Skin epidermis (tissue), 12 donors: ENCODE results near the gene GPR162.

Experiments used
- H3K27ac ChIP-seq, 21 experiments: fragments of 200-600 bp; sonication (generic) in 11 of 21; one replicate each; pipeline ENCODE4 v1.5.0; 2020; ENCODE audit warnings: mild to moderate bottlenecking in 3 of 21, inconsistent platforms in 2 of 21, moderate library complexity in 2 of 21
- H3K4me3 ChIP-seq, 7 experiments: fragments of 200-600 bp; sonication (generic) in 2 of 7; one replicate each; pipeline ENCODE4 v1.5.0; 2020; ENCODE audit warnings: inconsistent platforms in 2 of 7, mild to moderate bottlenecking in 2 of 7, moderate library complexity in 1 of 7

The GPR162 gene

GRCh38 chr12:6830286-6830890 is 8.8 kb downstream of the GPR162 start:
- H3K27ac ChIP-seq, result peak overlapping the region in 1 of 21 experiments; percentile 57
- no peak overlapping the region for H3K4me3 ChIP-seq

- no peak overlapping the region for H3K27ac ChIP-seq
- no peak overlapping the region for H3K4me3 ChIP-seq
Observed at GRCh38 chr12:6830999-6831398, 9.4 kb downstream of the GPR162 start.

- Histone ChIP-seq H3K27ac (no peak overlapping the region), H3K4me3 (no peak overlapping the region)
Observed at GRCh38 chr12:6831450-6831995, 9.9 kb downstream of the GPR162 start.

GRCh38 chr12:6832125-6832524 is 10.5 kb downstream of the GPR162 start:
- Histone ChIP-seq H3K27ac (no peak overlapping the region), H3K4me3 (no peak overlapping the region)

- no peak overlapping the region for H3K4me3 ChIP-seq
- H3K27ac ChIP-seq, result no peak overlapping the region
Observed at GRCh38 chr12:6833189-6833890, 11.7 kb downstream of the GPR162 start.

GRCh38 chr12:6834254-6834653 is 12.6 kb downstream of the GPR162 start:
- Histone ChIP-seq H3K4me3 (no peak overlapping the region), H3K27ac (no peak overlapping the region)

- Histone ChIP-seq H3K27ac (no peak overlapping the region), H3K4me3 (no peak overlapping the region)
Observed at GRCh38 chr12:6834873-6835272, 13.3 kb downstream of the GPR162 start.

GRCh38 chr12:6836851-6837250 is 15.2 kb downstream of the GPR162 start:
- no peak overlapping the region for H3K27ac ChIP-seq
- H3K4me3 ChIP-seq, result no peak overlapping the region

- H3K27ac ChIP-seq, result no peak overlapping the region
- H3K4me3 ChIP-seq, result no peak overlapping the region
Observed at GRCh38 chr12:6837370-6838060, 15.9 kb downstream of the GPR162 start.

GRCh38 chr12:6838854-6839253 is 17.2 kb downstream of the GPR162 start:
- H3K4me3 ChIP-seq, result no peak overlapping the region

GRCh38 chr12:6839482-6840201 is 18.0 kb downstream of the GPR162 start:
- Histone ChIP-seq H3K27ac (no peak overlapping the region), H3K4me3 (no peak overlapping the region)

More at GRCh38 chr12:6838854-6839253, 17.2 kb downstream of the GPR162 start:
- no peak overlapping the region for H3K27ac ChIP-seq

- H3K4me3 ChIP-seq, result no peak overlapping the region
- H3K27ac ChIP-seq, result no peak overlapping the region
Observed at GRCh38 chr12:6840330-6840729, 18.7 kb downstream of the GPR162 start.

GRCh38 chr12:6840761-6841515 is 19.3 kb downstream of the GPR162 start, which contains the start of gene GNB3:
Gene GNB3 (plus strand): TSS chr12:6840925. CDS start chr12:6841288, 363 bp downstream.
- Histone ChIP-seq H3K27ac (no peak within 1 kb of the TSS), H3K4me3 (no peak within 1 kb of the TSS)

GRCh38 chr12:6842075-6842474 is 20.5 kb downstream of the GPR162 start:
- no peak overlapping the region for H3K27ac ChIP-seq
- H3K4me3 ChIP-seq, result no peak overlapping the region

GRCh38 chr12:6843118-6843902 is 21.7 kb downstream of the GPR162 start:
- H3K27ac ChIP-seq, result no peak overlapping the region
- no peak overlapping the region for H3K4me3 ChIP-seq

- no peak overlapping the region for H3K4me3 ChIP-seq
Observed at GRCh38 chr12:6845395-6845794, 23.8 kb downstream of the GPR162 start.

GRCh38 chr12:6846316-6846869 is 24.8 kb downstream of the GPR162 start:
- H3K4me3 ChIP-seq, result no peak overlapping the region
- no peak overlapping the region for H3K27ac ChIP-seq

More at GRCh38 chr12:6845395-6845794, 23.8 kb downstream of the GPR162 start:
- no peak overlapping the region for H3K27ac ChIP-seq

GRCh38 chr12:6847676-6848075 is 26.1 kb downstream of the GPR162 start:
- H3K4me3 ChIP-seq, result no peak overlapping the region
- peak overlapping the region in 1 of 21 experiments; percentile 30 for H3K27ac ChIP-seq
